ENCODE measurements around the gene RNF157. TPM values are rescaled to one million over a fixed set of nuclear protein-coding genes. Genes with fewer than 3 reads are reported as not detected.

The RNF157 gene
- total RNA-seq, 1 experiment from 2014 or later: 11.2 TPM

GRCh38 chr17:76197911-76198310 lies 42.4 kb downstream of the RNF157 start (continued):
- TF ChIP-seq E2F1 (CRISPR knock-in tag; IDR thresholded peaks at IDR 0.05): no peak
- no peak for TF ChIP-seq NR3C1 (CRISPR knock-in tag; conservative IDR thresholded peaks at IDR 0.05; ENCODE audit: low read depth)
- no peak for TF ChIP-seq SP1 (CRISPR knock-in tag; conservative IDR thresholded peaks at IDR 0.05)
- no peak for TF ChIP-seq JAZF1 (CRISPR knock-in tag; IDR thresholded peaks at IDR 0.05)
- TF ChIP-seq ATF3 (CRISPR knock-in tag; conservative IDR thresholded peaks at IDR 0.05): no peak
- TF ChIP-seq, protein P1, sequence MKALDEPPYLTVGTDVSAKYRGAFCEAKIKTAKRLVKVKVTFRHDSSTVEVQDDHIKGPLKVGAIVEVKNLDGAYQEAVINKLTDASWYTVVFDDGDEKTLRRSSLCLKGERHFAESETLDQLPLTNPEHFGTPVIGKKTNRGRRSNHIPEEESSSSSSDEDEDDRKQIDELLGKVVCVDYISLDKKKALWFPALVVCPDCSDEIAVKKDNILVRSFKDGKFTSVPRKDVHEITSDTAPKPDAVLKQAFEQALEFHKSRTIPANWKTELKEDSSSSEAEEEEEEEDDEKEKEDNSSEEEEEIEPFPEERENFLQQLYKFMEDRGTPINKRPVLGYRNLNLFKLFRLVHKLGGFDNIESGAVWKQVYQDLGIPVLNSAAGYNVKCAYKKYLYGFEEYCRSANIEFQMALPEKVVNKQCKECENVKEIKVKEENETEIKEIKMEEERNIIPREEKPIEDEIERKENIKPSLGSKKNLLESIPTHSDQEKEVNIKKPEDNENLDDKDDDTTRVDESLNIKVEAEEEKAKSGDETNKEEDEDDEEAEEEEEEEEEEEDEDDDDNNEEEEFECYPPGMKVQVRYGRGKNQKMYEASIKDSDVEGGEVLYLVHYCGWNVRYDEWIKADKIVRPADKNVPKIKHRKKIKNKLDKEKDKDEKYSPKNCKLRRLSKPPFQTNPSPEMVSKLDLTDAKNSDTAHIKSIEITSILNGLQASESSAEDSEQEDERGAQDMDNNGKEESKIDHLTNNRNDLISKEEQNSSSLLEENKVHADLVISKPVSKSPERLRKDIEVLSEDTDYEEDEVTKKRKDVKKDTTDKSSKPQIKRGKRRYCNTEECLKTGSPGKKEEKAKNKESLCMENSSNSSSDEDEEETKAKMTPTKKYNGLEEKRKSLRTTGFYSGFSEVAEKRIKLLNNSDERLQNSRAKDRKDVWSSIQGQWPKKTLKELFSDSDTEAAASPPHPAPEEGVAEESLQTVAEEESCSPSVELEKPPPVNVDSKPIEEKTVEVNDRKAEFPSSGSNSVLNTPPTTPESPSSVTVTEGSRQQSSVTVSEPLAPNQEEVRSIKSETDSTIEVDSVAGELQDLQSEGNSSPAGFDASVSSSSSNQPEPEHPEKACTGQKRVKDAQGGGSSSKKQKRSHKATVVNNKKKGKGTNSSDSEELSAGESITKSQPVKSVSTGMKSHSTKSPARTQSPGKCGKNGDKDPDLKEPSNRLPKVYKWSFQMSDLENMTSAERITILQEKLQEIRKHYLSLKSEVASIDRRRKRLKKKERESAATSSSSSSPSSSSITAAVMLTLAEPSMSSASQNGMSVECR (CRISPR knock-in tag; IDR thresholded peaks at IDR 0.05; ENCODE audit: borderline replicate concordance): no peak
- no peak for TF ChIP-seq TEAD1 (CRISPR knock-in tag; IDR thresholded peaks at IDR 0.05)
- TF ChIP-seq TCF7 (CRISPR knock-in tag; IDR thresholded peaks at IDR 0.05; ENCODE audit: low read depth): no peak
- no peak for TF ChIP-seq IRF1 (CRISPR knock-in tag; IDR thresholded peaks at IDR 0.05)
- TF ChIP-seq TP53 (CRISPR knock-in tag; IDR thresholded peaks at IDR 0.05): no peak
- no peak for TF ChIP-seq ZNF396 (CRISPR knock-in tag; IDR thresholded peaks at IDR 0.05; ENCODE audit: borderline replicate concordance)

- no peak for ATAC-seq
- Mint-ChIP-seq H3K4me1 (peaks cover 21% of the 10 kb centered on the region), H3K27ac (no peak overlapping the region), H3K4me3 (no peak overlapping the region), H3K27me3 (ENCODE audit: low read depth) (no peaks in the 10 kb centered on the region), H3K36me3 (no peaks in the 10 kb centered on the region), H3K9me3 (no peaks in the 10 kb centered on the region)
- ChIA-PET CTCF (no interaction called here), POLR2A (no interaction called here)
- no peak for DNase-seq (ENCODE audit: low spot score)
- TF ChIP-seq AFF4 (CRISPR knock-in tag; IDR thresholded peaks at IDR 0.05; ENCODE audit: borderline replicate concordance) (no peak), ZNF396 (CRISPR knock-in tag; IDR thresholded peaks at IDR 0.05; ENCODE audit: borderline replicate concordance) (no peak), IRF2 (CRISPR knock-in tag; IDR thresholded peaks at IDR 0.05; ENCODE audit: borderline replicate concordance, low read depth) (no peak), E2F5 (CRISPR knock-in tag; IDR thresholded peaks at IDR 0.05) (no peak), ATF3 (CRISPR knock-in tag; conservative IDR thresholded peaks at IDR 0.05) (no peak), SOX15 (CRISPR knock-in tag; IDR thresholded peaks at IDR 0.05) (no peak), ZNF232 (CRISPR knock-in tag; IDR thresholded peaks at IDR 0.05) (no peak)
- TF ChIP-seq, protein P2, sequence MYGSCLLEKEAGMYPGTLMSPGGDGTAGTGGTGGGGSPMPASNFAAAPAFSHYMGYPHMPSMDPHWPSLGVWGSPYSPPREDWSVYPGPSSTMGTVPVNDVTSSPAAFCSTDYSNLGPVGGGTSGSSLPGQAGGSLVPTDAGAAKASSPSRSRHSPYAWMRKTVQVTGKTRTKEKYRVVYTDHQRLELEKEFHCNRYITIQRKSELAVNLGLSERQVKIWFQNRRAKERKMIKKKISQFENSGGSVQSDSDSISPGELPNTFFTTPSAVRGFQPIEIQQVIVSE (CRISPR knock-in tag; IDR thresholded peaks at IDR 0.05; ENCODE audit: borderline replicate concordance): no peak
- TF ChIP-seq, protein P3, sequence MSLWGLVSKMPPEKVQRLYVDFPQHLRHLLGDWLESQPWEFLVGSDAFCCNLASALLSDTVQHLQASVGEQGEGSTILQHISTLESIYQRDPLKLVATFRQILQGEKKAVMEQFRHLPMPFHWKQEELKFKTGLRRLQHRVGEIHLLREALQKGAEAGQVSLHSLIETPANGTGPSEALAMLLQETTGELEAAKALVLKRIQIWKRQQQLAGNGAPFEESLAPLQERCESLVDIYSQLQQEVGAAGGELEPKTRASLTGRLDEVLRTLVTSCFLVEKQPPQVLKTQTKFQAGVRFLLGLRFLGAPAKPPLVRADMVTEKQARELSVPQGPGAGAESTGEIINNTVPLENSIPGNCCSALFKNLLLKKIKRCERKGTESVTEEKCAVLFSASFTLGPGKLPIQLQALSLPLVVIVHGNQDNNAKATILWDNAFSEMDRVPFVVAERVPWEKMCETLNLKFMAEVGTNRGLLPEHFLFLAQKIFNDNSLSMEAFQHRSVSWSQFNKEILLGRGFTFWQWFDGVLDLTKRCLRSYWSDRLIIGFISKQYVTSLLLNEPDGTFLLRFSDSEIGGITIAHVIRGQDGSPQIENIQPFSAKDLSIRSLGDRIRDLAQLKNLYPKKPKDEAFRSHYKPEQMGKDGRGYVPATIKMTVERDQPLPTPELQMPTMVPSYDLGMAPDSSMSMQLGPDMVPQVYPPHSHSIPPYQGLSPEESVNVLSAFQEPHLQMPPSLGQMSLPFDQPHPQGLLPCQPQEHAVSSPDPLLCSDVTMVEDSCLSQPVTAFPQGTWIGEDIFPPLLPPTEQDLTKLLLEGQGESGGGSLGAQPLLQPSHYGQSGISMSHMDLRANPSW (CRISPR knock-in tag; conservative IDR thresholded peaks at IDR 0.05; ENCODE audit: low read depth): no peak
Observed at GRCh38 chr17:76196675-76197074, 43.6 kb downstream of the RNF157 start.
